22Rv1 (cell line): ENCODE data around the gene FAM13C.

Experiments used
- ZFX ChIP-seq: fragments of 450-650 bp; IDR thresholded peaks from 2 replicates; pipeline ENCODE4 v1.6.1; 2017; ENCODE audit warnings: antibody characterized with exemption, borderline replicate concordance
- TF ChIP-seq, protein P1 (sequence below): fragments of 450-650 bp; IDR thresholded peaks from 2 replicates; pipeline ENCODE4 v1.5.1; 2017; ENCODE audit warnings: mild to moderate bottlenecking

DNA sequence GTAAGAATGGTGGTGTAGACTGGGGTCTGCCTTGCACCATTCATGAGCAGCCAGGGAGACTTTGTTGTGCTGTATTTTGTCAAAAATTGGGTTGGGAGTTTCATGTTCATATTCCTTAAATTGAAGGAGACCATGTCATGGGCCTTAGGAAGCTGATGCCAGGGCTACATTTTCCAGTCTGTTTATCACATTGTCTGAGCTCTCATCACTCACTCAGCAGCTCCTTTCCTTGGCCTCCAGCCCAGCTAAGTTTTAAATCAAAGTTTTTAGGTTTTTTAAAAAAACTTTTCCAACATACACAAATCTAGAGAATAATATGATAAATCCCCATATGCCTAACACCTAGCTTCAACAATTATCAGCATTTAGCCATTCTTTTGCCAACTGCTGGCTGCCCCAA is 12.6 kb upstream of the FAM13C start:
- TF ChIP-seq, protein P1, sequence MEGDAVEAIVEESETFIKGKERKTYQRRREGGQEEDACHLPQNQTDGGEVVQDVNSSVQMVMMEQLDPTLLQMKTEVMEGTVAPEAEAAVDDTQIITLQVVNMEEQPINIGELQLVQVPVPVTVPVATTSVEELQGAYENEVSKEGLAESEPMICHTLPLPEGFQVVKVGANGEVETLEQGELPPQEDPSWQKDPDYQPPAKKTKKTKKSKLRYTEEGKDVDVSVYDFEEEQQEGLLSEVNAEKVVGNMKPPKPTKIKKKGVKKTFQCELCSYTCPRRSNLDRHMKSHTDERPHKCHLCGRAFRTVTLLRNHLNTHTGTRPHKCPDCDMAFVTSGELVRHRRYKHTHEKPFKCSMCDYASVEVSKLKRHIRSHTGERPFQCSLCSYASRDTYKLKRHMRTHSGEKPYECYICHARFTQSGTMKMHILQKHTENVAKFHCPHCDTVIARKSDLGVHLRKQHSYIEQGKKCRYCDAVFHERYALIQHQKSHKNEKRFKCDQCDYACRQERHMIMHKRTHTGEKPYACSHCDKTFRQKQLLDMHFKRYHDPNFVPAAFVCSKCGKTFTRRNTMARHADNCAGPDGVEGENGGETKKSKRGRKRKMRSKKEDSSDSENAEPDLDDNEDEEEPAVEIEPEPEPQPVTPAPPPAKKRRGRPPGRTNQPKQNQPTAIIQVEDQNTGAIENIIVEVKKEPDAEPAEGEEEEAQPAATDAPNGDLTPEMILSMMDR = no peak
- TF ChIP-seq ZFX = no peak
